T-helper 1 cell treated with Interleukin-12 subunit alpha and Interleukin-12 subunit beta and Interleukin-4 antibody, amounts not matched to agents 30 ng/mL and 1 ng/mL, for 36 hours (primary cell): Measurements from ENCODE around the gene ADGRL3. TPM values are rescaled to one million over a fixed set of nuclear protein-coding genes. Genes with fewer than 3 reads are reported as not detected.
"Not testable (repeated sequence)": the region's sequence is repeated elsewhere in the genome, so short reads cannot be mapped to it uniquely, and the experiment has no call there.

Source experiments
- intact Hi-C: fragments of 100-400 bp; cut with micrococcal nuclease; formaldehyde crosslinking; loops from one replicate; pipeline ENCODE4 v1.15.1; 2024
- total RNA-seq: library from RNA; stranded (reverse); gene quantifications from 2 replicates; pipeline ENCODE4 v1.2.3, GENCODE V29; 2022

The ADGRL3 gene
- total RNA-seq, 1 donor from 2014 or later, result not detected

DNA sequence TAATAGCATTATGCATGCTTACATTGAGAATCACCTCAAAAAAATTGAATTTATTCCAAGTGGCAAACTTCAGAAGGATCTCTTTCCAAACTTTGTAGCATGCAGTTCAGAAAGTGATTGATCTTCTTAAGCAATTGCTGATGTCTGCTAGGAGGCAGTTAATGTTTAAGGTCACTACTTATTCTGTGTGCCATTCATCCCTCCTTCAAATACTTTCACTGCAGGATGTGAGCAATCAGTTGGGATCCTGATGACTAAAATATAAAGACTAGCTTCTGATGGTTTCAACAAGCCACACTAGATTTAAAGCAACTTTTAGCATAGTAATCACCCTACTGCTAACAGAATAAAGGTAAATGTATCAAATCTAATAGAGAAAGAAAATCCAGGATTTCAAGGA is 414.1 kb downstream of the ADGRL3 start:
- intact Hi-C loops, result no loop called here

DNA sequence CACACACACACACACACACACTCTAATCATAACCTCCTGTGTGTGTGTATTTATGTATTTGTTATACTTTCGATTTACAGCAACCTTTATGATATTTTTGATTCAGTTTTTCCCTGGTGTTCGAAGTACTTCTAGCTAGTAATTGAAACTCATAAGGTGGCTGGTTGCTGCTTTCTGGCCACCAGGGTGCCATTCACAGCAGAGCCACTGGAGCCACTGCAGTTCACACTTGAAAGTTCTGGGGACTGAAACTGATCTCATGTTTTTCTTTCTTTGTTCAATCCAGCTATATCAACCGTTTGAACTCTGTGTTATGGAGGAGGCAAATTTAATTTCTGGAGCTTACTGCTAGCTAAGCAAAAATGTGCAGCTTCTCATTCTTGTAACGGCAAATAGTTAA is 419.4 kb downstream of the ADGRL3 start:
- intact Hi-C loops, result no loop called here

DNA sequence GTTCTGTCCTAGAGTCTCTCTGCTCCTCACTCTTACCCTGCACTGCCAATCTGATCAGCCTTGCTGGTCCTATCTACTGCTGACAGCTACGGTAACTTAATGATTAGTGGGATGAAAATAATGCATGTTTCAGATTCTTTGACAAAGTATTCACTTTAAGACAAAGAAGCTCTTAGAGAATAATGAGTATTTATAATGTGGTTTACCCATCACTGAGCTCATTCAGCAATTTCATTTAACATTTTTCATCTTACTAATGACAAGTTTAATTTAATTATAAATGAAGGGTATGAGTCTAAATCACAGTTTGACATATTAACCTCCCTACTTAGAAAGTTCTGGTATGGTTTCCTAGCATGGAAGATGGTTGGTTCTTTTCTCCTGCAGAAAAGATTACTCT is 428.2 kb downstream of the ADGRL3 start:
- intact Hi-C loops, result no loop called here

DNA sequence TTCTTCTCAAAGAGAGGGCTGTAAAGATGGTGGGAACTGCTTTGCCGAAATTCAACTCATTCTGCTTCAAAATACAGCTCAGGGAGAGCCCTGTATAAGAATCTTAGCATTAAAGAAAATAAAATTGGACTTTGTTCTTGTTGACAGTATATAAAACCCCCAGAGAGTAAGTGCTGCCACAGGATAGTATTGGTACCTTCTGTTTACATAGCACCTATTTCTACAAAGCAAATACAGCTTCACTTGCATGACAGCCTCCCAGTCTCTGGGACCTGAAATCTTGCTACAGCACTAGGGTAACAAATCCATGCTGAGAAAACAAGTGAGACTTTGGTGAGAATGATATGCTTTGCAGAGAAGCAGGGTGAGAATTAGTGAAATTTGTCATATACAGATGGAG is 428.6 kb downstream of the ADGRL3 start:
- intact Hi-C loops, result no loop called here

DNA sequence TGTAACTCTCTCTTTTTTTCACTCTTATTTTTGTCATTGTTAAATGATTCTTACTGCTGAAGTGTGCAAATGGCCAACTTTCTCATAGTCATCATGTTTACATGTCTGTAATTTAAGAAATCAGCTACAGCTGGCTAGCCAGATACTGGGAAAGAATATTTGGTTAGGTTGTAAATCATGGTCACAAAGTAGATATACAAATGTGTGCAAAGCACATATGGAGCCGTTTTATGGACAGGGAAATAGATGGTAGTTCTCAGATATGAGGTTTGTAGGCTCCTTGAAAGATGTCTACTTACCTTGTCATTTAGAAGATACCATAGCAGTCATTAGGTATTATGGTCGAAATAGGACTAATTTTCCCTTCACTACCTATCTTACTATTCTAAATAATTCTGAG is 430.4 kb downstream of the ADGRL3 start:
- intact Hi-C loops, result no loop called here

DNA sequence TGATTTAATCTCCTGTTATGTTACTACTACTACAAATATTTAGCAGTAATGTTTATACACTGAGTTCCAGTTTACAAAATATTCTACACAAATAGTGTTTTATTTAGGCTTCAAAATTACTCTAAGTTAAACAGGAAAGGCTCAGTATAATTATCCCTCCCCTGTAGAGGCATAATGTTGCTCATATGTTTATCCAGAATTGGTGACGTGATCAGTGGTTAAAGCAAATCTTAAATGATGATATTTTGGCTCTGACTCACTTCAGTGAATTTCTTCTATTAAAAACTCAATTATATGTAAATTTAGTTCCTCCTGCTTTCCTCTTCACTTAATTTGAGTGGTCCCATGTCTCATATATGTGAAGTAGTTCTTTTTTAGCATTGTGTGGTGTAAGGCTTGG is 438.5 kb downstream of the ADGRL3 start:
- intact Hi-C loops, result no loop called here

DNA sequence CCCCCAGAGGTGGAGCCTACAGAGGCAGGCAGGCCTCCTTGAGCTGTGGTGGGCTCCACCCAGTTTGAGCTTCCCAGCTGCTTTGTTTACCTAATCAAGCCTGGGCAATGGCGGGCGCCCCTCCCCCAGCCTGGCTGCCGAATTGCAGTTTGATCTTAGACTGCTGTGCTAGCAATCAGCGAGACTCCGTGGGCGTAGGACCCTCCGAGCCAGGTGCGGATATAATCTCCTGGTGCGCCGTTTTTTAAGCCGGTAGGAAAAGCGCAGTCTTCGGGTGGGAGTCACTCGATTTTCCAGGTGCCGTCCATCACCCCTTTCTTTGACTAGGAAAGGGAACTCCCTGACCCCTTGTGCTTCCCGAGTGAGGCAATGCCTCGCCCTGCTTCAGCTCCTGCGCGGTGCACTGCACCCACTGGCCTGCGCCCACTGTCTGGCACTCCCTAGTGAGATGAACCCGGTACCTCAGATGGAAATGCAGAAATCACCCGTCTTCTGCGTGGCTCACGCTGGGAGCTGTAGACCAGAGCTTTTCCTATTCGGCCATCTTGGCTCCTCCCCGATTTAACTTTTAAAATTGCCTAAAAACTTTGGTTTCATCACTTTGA is 446.7 kb downstream of the ADGRL3 start:
- intact Hi-C loops, result not testable (repeated sequence)

DNA sequence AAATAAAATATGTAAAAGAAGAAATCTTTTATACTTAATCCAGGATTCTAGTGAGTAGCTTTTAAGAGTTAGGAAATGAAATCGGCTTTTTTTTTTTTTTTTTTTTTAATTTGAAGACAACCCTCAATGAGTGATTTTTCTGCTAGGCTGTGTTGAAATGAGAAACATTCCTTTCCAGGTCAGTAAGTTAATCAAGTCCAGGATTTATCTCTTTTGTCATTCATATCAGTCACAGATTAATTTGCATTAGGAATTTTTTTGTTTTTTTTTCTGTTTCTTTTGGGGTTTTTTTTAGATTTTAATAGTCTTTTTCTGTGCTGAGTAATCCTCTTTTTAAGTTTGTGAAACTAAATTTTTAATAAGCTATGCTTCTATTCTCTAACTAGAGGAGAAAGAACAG is 448.1 kb downstream of the ADGRL3 start:
- intact Hi-C loops, result no loop called here

DNA sequence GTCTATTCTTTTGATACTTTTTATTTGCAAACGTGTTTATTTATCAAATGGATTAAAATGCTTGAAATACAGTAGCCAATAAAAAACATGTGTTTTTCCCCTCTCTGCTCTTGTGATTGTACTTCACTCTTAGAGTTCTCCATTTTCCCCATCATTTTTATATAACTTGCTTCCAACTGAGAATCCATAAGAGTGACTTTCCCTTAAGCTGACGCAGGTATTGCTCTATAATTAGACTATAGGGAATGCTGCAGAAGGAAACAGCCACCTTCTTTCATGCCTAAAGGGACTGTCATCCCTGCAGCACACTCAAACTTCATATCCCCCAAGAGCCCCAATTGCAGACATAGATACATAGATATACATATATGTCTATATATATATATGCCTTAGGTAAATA is 456.9 kb downstream of the ADGRL3 start:
- intact Hi-C loops, result no loop called here

DNA sequence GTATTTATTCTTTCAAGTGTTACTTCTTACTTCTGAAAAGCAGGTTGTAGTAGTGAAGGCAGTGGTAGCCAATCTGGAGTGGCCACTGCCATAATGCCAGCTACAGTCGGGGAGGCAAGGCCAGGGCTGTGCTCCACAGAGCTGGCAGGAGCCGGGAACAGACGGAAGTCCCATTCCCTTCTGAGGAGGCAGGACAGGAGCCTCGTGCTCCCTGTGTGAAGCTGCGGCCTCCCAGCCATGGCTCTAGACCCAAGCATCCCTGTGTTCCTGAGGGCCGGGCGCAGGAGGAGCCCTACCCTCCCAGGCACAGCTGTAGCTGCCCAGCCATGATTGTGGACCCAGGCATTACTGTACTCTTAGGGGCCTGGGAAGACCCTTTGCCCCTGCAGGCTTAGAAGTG is 461.8 kb downstream of the ADGRL3 start:
- intact Hi-C loops, result no loop called here

DNA sequence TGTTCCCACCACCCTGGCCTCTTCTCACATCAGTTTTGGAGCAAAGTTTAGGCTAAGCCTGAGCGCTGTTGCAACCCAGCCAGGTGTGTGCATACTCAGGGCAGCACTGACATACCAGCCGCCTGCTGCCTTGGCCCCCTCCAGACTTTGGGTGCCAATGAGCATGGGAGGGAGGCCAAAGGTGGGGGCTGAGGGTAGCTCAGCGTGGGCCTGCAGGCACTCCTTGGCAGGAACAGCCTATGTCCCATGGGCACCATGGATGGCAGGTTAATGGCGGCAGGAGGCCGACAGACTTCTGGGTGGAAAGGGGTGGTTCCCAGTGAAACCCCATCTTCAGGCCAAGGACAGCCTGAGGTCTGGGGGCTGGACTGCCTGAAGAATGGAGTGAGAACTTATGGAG is 462.2 kb downstream of the ADGRL3 start:
- intact Hi-C loops, result no loop called here

DNA sequence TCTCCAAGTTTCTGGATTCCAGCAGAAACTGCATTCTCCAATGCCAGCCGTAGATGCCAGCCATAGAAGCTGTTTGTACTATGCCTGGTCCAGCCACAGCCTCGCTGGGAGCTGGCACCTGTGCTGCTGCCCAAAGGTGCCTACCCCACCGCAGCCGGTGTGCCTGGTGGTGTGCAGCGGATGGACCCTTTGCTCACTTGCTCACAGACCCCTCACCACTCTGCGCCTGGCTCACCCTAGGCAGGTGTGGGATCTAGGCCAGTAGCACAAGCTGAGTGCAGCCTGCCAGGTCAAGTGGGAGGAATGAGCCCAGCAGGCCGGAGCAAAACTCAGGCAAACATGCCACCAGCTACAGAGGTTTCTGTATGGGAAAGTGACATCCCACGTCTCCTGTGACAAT is 463.2 kb downstream of the ADGRL3 start:
- intact Hi-C loops, result no loop called here

DNA sequence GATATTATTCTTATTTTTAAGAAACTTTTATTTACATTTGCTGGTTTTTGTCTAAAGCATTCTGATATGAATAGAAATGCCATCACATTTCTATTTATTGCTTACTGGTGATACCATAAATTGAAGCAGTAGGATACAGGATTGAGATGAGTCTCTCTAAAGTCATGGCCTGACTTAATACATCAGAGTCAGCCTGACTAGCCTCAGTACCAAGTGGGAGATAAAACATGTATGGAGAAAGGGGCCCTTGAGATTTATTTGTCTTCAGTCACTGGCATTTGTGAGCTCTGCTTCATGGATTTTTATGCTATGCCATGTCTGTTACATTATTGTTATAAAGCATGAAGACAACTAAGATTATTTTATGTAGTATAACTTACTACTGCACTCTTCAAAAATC is 465.5 kb downstream of the ADGRL3 start:
- intact Hi-C loops, result no loop called here

DNA sequence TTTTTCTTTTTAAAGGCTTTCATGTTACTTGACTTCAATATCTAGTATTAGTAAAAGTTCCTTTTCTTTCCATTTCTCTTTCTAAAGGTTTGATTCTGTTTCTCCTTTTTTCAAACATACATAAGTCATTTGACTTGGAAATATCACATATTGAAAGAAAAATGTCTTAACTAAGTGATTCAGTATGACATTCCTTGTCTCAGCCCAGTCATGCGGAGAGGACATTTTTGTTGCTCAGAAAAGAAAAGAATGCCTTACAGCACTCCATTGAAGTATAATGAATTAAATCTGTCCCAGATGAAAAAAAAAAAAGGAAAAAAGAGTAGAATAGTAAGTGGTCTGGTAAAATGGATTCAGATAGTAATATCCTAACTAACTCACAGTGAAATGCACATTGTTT is 466.1 kb downstream of the ADGRL3 start:
- intact Hi-C loops, result no loop called here

DNA sequence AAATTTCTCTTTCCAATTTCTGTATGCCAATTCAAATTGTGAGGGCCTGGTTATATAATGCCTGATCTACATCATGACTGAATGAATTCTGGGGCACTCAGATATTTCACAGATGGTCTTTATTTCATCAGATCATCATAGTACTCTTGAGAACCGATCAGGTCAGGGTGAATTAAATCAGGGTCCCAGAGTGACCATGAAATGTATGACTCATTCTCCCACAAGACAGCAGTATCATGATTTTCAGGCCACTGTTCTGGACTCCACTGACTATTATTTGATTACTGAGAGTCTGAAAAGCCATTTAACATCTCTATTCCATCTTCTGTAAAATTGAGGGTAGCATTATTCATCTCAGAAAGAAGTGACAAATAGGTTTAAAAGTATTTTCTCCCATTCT is 471.5 kb downstream of the ADGRL3 start:
- intact Hi-C loops, result no loop called here

DNA sequence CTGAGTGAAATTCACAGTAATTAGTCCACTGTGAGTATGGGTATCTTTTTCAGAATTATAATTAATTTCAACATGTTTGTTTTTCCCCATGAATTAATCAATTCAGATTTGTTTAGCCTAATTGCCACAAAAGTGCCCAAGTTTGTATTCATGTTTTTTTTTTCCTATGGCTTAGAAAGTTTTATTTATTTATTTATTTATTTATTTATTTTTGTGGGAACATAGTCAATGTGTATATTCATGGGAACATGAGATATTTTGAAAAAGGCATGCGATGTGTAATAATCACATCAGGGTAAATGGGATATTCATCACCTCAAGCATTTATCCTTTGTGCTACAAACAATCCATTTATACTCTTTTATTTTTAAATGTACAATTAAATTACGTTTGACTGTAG is 475.3 kb downstream of the ADGRL3 start:
- intact Hi-C loops, result no loop called here

DNA sequence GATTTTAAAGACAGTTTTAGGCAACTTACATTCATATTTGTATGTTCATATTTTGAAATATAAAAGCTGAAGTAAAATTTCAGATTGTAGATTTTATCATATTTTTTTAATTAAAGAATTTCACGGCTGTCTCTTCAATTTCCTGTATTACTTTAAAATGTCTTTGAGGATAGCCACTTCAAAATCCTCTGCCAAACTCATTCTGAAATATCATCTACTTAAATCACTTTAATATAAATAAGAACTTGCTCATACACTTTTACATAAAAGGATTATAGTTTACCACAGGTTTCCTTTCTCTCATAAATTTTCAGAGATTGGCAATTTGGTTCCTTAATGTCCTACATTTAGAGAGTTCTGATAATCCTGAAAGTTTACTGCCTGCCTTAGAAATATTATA is 478.2 kb downstream of the ADGRL3 start:
- intact Hi-C loops, result no loop called here

DNA sequence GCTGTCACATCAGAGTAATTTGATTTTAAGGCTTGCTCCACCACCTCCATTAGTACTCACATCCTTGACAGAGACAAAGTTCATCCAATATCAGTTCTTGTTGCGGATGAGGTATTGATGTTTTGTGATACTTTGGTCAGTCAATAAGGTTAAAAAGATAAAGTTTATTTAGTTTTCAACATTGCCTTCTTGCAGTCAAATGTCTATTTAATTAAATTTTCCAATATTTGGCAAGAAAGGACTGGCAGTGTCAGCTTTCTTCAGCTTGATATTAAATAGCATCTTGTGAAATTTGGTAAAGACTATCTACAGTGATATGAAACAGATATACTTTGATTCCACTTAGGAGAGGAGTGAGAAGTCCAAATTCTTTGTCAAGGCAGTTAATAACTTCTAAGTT is 493.4 kb downstream of the ADGRL3 start:
- intact Hi-C loops, result no loop called here

DNA sequence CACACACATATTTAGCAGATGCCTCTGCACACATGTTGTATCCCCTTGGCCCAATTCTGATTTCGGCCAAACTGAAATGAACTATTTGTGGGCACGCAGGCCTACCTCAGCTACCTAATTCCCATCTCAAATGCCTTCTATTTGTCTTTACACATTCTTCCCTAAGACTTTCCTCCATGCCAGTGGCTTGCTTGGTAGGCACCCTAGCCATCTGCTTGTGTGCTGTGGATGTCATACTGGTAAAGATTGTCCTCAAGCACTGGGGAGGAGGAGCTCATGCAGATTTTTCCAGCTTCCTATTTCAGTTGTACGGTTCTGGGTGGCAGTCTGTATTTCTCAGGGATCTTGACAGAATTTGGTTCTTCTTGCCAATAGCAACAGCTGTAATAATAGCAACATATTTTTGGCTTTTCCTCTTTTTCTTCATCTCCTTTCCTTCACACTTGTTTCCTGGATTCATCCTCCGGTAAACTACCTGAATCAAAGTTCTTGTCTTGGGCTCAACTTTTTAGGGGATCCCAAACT is 514.3 kb downstream of the ADGRL3 start:
- intact Hi-C loops, result no loop called here

DNA sequence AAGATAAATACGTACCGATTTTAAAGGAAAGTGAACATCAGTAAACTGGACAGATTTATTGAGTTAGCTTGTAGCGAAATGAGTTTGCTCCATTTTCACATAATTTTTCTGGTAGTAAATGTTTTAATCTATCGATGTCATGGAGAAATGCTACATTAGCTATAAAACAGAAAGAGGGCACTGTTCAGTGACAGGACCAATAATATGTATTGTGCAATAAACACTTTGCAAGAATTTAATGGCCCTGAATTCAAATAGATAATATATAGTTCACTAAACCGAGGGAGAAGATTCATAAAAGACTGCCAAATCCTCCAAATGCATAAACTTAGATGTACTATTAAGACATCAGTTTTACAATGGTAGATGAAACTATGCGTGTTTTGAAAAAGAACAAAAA is 516.3 kb downstream of the ADGRL3 start:
- intact Hi-C loops, result no loop called here

DNA sequence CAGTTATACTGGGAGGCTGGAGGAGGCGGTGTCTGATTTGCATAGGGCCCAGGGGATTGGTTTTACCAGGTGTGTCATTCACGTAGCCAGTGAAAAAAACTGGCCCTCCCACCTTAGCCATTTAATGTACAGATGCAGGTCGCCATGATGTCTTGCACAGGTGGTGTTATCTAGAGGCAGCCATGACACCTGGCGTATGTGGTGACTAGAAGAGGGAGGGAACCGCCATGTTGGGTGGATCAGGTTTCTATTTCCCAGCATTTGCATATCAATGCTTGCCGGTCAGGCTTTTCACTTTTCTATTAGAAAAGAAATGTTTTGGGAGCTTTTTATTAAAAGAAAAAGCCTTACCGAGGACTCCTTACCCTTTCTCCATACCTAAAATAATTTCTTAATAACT is 523.4 kb downstream of the ADGRL3 start:
- intact Hi-C loops, result no loop called here

DNA sequence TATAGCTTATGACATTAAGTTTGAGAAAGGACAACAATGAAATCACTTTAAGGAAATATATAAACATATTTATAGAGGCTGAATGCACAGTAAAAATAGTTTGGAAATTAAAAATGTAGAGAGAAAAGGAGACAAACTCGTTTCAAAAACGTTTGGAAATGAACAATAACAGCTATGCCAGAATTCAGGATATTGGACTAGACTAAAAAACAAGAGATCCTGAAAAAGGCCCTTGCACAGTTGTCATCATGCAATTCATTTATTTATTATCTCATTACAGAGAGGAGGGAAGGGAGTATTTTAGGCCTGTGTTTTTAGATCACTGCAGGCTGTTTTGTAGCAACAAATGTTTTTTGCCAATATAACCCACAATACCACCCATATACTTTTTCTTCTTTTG is 527.2 kb downstream of the ADGRL3 start:
- intact Hi-C loops, result no loop called here

DNA sequence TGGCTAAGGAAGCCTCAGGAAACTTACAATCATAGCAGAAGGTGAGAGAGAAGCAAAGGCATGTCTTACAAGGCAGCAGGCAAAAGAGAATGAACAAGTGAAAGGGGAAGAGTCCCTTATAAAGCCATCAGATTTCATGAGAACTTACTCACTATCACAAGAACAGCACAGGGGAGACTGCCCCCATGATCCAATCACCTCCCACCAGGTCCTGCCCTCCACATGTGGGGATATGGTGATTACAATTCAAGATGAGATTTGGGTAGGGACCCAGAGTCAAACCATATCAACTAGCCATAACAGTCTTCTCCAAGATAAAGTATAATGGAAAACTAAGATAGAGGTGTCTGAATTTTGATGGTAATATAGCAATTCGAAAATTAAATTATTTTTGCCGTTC is 534.3 kb downstream of the ADGRL3 start:
- intact Hi-C loops, result no loop called here

DNA sequence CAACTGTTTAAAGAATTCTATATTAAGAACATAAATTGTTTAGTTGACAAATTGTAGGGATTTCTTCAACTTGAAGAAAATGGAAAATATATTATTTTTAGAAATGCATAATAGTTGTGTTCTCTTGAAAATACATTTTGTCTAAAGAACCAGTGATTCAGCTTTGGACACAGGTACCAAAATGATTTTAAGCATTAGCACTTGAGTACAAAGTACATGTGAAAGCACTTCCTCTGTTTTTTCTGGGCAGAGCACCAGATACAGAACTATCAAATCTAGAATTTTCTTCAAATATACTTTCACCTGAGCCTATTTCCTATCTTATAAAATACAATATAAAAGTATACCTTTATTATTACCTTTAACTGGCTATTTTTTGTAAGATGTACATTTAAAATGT is 539.8 kb downstream of the ADGRL3 start:
- intact Hi-C loops, result no loop called here
